Activated T-helper 1 cell treated with Interleukin-2 at 50 U/mL for 16 hours (primary cell): Measurements from ENCODE around the gene FUCA2.
"Not testable (repeated sequence)": the region's sequence is repeated elsewhere in the genome, so short reads cannot be mapped to it uniquely, and the experiment has no call there.

Experiments used
- DNase-seq: peaks from one replicate; pipeline ENCODE4 v3.0.0-alpha.2; 2020; ENCODE audit warnings: low read depth

FUCA2 gene

DNA sequence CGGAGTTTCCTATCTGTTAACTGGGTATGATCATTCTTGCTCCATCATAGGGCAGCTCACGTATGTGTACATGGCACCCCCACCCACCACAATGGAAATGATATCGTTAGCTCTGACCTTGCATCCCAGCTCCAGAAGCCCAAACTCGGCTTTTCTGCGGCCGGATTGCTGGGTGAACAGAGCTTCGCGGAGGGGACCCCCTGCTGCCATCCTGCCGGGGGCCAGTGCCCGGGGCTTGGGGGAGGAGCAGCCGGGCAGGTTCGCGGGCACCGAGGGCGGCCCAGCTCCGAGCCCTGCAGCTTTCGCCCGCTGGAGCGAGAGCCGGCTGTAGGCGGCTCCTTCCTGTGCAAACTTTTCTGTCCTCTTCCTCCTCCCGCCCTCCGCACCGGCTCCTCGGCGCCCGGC, 24.9 kb upstream of the FUCA2 start:
- DNase-seq: peak; percentile 30

DNA sequence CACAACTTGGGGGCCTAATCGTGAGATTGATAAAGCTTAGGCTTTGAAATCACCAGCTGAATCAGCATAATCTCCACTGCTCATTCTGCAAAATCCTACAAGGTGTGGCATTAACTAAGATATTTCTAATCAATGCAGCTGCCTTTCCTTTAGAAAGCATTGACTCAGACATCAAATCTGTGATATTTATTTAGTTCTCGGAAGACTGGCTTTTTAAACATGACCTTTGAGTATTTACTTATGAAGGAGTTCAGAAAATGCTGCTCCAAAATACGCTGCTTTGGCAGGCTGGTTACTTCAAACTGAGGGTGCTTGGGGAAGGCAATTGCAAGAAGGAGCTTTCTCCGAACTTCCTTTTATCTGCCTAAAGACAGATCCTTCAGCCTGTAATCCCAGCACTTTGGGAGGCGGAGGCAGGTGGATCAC, 23.7 kb upstream of the FUCA2 start:
- DNase-seq: no peak

DNA sequence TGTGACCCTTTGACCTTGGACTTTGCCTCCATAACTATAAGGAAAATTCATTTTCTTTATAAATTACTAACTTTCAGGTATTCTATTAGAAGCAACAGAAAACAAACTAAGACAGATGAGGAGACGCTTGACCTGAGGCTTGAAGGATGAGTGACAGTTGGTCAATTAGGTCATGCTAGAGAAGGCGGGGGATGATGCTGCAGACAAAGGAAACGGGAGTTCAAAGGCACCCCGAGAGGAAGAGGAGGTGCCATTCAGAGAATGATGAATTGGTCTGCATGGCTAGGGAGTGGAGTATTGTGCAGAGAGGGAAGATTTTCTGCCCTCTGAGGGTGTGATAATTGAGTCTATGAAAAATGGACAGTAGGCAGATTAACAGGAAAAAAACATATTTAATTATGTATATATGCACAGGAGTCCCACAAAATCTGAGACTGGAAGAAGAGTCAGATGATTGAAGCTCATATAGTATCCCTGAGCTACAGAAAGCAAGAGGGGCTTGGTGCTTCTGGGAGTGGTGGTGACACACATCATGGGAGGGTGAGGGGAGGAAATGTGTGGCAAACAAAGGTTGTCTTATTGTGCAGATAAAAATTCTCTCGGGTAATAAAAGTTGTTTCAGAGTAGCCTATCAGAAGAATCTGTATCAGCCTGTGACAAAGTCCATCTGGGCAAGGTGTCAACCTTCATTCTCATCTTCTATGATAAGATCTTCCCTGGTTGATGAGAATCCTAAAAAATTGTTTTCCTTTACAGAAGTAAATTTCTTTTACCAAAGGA, 20.4 kb upstream of the FUCA2 start:
- DNase-seq: no peak

DNA sequence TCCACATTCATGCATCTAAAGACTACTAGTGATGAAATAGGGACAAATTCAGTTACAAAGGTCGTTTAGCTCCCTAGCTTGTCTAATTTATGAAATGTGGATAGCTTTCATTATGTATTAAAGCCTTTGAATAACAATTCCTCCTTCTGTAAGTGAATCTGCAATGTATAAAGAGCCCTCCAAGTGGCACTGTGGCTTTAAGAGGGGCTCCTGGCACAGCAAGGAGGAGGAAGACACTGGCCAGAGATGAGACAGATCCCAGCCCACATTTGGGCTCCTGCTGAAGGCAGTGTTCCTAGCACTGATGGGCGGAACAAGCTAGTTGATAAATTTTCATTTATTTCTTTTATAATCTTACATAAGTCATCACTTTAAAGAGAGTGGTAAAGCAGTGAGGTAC, 17.6 kb upstream of the FUCA2 start:
- no peak for DNase-seq

DNA sequence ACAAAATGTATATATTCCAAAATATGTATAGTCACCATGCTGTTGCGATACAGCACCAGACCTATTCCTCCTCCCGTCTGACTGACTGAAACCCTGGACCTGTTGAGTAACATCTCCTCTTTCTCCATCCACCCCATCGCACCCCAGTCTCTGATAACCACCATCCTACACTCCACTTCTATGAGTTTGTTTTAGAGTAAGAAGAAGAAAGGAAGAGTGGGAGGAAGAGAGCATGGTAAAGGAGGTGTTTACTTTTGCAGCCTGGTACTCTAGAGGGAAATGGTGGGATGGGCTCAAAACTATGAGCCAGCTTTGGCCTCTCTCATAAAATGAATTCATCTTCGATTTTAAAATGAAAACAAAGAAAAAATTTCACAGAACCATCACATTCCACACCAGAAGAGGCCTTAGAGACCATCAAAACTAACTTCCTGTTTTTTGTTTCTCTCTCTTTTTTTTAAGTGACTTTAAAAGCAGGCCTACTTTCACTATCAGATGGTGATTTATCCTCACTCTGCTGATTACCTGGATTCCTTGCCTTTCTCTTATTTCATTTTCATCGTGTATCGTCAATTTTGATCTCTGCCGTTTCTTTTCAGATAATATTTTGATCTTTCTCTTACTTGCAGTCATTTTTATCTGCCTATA, 16.8 kb upstream of the FUCA2 start:
- no peak for DNase-seq

DNA sequence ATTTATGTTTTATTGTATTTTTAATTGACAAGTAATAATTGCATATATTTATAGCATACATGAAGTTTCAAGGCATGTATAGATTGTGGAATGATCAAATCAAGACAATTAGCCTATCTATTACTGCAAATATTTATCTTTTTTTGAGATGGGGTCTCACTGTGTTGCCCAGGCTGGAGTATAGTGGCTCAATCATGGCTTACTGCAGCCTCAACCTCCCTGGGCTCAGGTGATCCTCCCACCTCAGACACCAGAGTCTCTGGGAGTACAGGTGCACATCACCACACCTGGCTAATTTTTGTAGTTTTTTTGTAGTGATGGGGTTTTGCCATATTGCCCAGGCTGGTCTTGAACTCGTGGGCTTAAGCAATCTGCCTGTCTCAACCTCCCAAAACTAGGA, 16.2 kb upstream of the FUCA2 start:
- DNase-seq: no peak

DNA sequence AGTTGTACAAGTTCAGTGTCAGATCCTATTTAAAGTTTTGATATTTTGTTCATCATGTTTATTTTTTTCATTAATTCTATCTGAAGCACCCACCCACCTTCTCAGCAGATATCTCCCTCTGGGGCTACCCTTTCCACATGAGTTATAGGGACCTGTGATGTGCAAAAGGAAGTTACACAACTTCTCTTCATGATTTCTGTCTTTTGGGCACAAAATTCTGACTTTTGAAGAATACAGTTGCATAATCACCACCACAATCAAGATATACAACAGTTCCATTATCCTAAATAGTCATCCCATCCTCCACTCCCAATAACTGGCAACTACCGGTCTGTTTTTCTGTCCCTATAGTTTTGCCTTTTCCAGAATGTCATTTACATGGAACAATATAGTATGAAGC, 13.8 kb upstream of the FUCA2 start:
- DNase-seq: no peak

DNA sequence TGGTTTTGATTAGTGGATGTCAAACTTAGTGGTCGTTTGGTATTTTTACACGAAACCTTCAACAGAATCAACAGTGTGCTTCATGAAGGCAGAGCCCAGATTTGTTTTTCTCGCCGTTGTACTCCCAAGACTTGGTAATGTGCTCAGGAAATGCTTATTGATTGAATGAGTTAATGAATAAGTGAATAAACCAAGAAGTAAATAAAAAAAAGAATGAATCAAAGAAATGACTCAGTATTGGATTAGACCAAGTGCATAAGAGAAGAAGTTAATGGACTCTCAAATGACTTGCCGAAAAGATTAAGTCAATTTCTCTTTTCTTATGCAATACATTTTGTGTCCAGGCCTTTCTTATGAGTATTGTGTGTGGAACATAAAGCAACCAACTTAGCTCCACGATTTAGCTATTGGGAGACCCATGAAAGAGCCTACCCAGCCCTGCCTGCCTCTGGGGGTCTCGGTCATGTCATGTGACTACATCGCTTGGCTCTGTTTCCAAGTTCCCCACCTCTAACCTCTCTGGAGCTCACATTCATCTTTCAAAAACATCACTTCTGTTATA, 10.6 kb upstream of the FUCA2 start:
- no peak for DNase-seq

DNA sequence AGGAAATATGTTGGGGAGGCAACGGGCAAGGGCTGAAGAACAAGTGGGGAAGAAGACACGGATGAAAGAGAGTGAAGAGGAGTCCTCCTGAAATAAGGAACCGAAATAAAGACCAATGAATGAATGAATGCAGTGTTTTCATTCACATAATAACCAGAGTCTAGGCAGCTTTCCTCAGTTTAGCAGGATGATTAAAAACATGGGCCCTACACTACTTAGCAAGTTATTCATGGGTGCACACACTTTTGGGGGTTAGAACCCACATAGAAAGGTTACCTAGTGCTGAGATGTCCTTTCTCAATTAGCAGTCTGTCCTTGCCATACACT, 5.9 kb upstream of the FUCA2 start:
- DNase-seq: no peak

DNA sequence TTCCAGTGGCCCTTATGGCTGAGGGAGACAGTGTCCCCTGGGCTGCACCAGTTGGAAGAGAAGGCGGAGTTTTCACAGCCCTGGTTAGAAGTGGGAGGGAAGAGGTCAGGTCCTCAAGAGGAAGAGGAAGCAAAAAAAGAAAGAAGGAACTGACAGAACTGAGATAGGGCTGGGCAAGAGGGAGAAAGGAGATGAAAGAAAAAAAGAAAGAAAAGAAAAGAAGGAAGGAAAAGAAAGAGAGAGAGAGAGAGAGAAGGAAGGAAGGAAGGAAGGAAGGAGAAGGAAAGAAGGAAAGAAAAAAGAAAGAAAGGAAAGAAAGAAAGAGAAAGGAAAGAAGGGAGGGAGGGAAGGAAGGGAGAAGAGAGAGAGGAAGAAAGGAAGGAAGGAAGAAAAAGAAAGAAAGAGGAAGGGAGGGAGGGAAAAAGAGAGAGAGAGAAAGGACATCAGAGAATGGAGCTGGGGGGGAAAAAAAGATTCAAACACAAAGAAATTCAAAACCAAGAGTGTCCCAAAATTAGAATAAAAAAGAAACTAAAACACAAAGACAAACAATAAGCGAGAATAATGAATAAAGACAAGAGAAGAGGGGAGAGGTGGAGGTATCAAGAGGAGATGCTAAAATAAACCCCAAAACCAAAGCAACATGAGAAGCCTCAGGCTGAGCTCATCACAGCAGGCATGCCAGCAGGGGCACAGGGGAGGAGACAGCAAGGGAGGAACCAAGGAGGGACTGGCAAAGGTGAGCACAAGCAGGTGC, 5.3 kb upstream of the FUCA2 start:
- no peak for DNase-seq

DNA sequence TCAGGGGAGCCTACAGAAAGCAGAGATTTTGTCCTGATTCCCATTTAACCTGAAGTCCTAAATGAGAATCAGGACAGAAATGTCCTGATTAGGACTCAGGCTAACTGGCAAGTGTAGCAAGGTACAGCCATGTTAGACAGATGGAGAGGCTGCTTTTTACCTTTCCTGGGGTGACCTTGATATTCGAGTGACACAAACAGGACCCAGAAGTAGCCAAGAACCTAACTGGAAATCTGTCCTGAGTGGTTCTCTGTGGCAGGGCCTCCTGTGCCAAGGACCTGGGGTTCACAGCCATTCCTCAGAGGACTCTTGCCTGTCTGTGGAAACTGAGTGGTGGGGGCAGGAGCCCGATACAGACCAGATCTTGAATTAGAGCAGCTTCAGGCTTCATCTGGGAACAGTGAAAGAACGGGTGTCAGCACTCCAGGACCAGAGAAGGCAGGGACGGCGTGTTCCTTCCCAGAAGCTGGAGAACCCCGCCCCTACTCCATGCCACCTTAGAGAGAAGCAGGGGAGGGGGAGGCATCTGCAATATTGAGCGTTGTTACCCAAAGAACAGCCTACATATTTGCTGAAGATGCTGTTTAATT, 4.3 kb upstream of the FUCA2 start:
- DNase-seq: no peak

DNA sequence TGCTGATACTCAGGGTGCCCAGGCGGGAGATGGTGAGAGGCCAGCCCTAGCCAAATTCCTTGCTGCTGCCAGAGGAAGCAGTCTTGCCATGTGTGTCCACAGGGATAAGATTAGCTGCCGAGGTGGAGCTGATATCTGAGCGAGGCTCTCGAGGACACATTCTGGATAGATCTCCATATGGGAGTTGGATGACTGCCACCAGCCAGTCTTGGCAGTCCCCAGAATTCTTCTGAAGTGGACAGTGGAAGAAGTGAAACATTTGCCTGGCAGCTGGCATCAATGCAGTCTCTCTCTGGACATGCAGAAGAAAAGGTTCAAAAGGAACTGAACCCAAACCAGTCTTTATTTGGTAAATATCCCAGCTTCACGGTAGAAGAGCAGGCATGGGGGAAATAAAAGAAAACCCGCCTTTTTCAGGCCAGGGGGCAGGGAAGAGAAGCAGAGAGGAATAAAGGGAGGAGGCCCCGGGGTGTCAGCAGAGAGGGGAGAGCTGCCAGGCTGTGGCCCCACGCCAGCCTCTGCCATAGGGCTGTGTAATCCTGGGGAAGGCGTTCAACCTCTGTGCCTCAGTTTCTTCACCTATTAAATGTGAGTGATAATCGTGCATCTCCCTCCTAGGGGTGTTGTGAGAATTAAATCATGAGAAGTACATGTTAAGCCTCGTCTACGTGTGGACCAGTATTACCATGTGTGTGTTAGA, 3.7 kb upstream of the FUCA2 start:
- DNase-seq: no peak

DNA sequence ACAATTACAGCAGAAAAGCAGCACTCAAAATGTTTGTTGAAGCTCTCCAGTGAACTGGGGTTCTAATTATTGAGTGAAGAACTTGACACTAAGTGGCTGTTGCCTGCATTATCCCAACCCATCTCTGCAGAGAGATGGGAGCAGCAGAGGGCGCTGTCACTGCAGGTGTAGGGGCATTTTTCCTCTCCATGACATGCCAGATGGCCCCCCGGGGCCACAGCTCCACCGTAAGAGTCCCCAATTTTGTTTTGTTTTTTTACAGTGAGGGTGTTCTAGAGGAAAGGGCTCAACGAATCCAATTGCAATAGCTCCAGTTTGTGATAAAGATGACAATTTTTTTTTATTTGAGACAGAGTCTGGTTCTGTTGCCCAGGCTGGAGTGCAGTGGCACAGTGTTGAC, 1.9 kb upstream of the FUCA2 start:
- peak; percentile 20 for DNase-seq

DNA sequence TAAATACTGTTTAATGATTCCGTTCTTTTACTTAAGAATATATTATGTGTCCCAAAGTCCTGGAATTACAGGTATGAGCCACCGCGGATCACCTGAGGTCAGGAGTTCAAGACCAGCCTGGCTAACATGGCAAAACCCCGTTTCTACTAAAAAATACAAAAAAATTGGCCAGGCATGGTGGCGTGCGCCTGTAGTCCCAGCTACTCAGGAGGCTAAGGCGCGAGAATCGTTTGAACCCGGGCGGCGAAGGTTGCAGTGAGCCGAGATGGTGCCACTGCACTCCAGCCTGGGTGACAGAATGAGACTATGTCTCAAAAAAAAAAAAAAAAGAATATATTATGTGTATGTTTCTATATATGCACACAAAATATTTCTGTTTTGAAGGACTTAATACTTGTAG, 1.2 kb downstream of the FUCA2 start:
- not testable (repeated sequence) for DNase-seq

DNA sequence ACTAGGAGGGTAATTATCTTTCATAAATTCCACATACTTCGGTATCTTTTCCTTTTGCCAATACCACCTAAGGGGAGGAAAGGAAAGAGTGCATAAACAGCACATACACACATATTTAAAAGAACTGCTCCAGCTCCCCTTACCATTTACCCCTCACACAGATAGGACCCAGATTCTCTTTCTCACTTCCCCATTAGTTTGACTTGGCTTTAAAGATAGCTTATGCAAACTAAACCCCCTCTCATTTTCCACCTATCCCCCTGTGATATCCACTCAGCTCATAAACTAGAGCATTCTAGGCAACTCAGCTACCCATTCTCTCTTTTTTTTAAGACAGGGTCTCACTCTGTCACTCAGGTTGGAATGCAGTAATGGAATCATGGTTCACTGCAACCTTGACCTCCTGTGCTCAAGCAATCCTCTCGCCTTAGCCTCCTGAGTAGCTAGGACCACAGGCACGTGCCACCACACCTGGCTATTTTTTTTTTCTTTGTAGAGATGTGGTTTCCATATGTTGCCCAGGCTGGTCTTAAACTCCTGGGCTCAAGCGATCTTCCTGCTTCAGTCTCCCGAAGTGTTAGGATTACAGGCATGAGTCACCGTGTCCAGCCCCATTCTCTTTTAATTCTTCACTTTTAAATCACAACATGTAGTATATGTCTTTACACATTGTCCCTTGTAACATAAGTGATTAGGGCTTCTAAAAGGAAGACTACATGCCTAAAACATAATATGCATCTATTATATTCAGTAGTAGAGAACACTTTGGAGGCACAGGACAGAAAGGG, 4.0 kb downstream of the FUCA2 start:
- DNase-seq: no peak

DNA sequence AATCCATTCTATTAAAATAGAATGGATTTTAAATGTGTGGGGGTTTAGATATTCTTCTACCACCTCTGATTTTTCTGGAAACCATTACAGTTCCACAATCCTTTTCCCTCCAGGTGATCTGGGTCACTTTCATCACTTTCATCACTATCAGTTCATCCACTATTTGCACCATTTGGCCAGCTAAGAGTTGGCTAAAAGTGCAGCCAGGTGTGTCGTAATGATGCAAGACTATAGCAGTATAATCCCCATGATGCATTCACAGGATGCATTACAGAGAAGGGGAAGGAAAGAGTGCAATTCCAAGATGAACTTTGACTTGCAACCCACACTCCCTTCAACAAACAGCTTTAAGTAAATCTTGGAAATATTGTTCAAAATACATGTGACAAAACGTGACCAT, 4.9 kb downstream of the FUCA2 start:
- DNase-seq: no peak

DNA sequence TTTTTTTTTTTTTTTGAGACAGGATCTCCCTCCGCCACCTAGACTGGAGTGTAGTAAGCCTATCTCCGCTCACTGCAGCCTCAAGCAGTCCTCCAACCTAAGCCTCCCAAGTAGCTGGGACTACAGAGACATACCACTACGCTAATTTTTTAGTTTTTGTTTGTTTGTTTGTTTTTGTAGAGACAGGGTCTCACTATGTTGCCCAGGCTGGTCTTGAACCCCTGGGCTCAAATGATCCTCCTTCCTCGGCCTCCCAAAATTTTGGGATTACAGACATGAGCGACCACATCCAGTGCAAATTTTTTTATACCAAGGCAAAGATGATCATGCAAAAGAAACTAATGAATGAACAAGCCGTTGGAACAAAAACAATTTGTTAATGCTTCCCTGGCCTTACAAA, 5.3 kb downstream of the FUCA2 start:
- DNase-seq: no peak

DNA sequence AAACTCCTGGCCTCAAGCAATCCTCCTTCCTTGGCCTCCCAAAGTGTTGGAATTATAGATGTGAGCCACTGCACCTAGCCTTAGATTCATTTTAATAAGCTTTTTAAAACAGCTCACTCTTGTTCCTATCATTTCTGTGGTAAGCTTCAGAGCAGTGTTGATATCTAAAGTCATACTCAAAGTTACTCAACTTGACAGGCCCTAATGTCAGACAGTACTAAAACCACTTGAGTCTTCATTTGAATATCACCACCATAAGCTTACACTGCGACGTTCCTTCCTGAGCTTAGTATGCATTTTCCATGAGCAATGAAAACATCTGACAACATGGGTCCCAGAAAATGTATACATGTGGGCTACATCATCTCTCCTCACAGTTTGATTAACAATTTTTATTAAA, 6.0 kb downstream of the FUCA2 start:
- no peak for DNase-seq

DNA sequence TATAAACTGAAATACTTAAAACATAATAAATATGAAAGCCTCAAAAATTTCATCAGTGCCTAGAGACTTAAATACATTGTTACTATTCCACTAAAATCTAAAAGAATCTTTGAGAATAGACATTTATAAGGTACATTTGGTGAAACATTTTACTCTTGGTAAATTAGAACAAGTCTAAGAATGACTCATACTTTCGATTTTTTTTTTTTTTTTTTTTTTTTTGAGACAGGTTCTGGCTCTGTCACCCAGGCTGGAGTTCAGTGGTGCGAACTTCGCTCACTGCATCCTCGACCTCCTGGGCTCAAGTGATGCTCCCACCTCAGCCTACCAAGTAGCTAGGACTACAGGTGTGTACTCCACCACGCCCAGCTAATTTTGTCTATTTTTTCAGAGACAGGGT, 6.4 kb downstream of the FUCA2 start:
- no peak for DNase-seq

DNA sequence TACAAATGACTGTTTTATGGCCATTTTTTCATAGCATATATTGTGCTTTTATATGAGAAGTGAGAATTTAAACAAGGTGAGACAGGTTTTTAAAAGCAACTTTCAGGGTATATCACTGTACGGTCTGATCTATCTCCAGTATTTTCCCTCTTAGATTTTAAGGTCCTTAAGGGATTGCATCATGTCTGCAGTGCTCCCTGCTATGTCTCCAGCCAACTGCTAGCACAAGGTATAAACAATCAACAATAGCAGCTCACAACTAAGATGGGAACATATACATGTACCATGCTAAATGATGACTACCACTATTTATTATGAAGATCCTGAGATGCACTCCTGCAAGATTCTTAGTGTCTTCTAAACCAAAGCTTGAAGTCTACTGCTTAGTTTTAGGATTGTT, 7.2 kb downstream of the FUCA2 start:
- no peak for DNase-seq

DNA sequence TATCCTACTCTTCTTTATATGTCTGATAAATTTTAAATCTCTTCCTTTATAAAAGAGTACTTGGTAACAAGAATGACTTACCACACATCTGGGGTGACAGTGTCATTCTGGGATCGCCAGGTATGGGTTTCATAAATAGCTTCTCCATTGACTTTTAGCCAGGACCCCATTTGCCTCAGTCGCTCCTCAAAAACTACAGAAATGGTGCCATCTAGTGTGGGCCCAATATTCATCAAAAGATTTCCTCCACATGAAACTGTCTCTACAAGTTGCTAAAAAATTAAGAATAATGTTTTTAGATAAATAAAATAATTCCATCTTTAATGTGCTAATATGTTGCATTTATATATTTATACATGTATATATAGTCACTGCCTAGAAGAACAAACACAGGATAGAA, 9.7 kb downstream of the FUCA2 start:
- no peak for DNase-seq
